HG03159 (cell line): ENCODE data around the gene GHDC.
A peak's percentile ranks its signal among the peaks of the same experiment; 100 is the strongest.

ENCODE experiments used
- ATAC-seq: cut with Tn5 transposase; IDR thresholded peaks from one replicate; pipeline ENCODE4 v1.9.1; 2021; ENCODE audit warnings: mild to moderate bottlenecking, moderate library complexity; ENCODE audit not compliant: unreplicated experiment

The GHDC gene

GRCh38 chr17:42183741-42184711, 10.3 kb downstream of the GHDC start:
- ATAC-seq = peak; percentile 53

GRCh38 chr17:42182927-42183734, 11.2 kb downstream of the GHDC start:
- no peak for ATAC-seq

GRCh38 chr17:42181851-42182207, 12.5 kb downstream of the GHDC start:
- ATAC-seq = no peak

- ATAC-seq = no peak
Measured at GRCh38 chr17:42180922-42181850, 13.1 kb downstream of the GHDC start, which contains the start of gene KCNH4. Gene KCNH4 (minus strand): TSS chr17:42181142. CDS start chr17:42180945, 197 bp downstream.

- ATAC-seq = no peak
Measured at GRCh38 chr17:42180411-42180921, 13.8 kb downstream of the GHDC start.

- ATAC-seq = no peak
Measured at GRCh38 chr17:42179911-42180410, 14.3 kb downstream of the GHDC start.

- no peak for ATAC-seq
Measured at GRCh38 chr17:42179335-42179734, 15.0 kb downstream of the GHDC start.

- ATAC-seq = no peak
Measured at GRCh38 chr17:42178817-42179216, 15.5 kb downstream of the GHDC start.

- no peak for ATAC-seq
Measured at GRCh38 chr17:42177684-42178083, 16.6 kb downstream of the GHDC start.

GRCh38 chr17:42174126-42174783, 20.0 kb downstream of the GHDC start:
- no peak for ATAC-seq

GRCh38 chr17:42171831-42172230, 22.5 kb downstream of the GHDC start:
- ATAC-seq = no peak

- ATAC-seq = no peak
Measured at GRCh38 chr17:42169351-42169750, 24.9 kb downstream of the GHDC start.

GRCh38 chr17:42167807-42168206, 26.5 kb downstream of the GHDC start:
- no peak for ATAC-seq

- ATAC-seq = no peak
Measured at GRCh38 chr17:42166196-42166763, 28.0 kb downstream of the GHDC start.

GRCh38 chr17:42165751-42166150, 28.5 kb downstream of the GHDC start:
- no peak for ATAC-seq

- no peak for ATAC-seq
Measured at GRCh38 chr17:42163696-42164407, 30.4 kb downstream of the GHDC start.

- no peak for ATAC-seq
Measured at GRCh38 chr17:42163113-42163512, 31.2 kb downstream of the GHDC start.

- no peak for ATAC-seq
Measured at GRCh38 chr17:42160531-42160910, 33.8 kb downstream of the GHDC start.
